ENCODE results near the gene JADE3.

DNA sequence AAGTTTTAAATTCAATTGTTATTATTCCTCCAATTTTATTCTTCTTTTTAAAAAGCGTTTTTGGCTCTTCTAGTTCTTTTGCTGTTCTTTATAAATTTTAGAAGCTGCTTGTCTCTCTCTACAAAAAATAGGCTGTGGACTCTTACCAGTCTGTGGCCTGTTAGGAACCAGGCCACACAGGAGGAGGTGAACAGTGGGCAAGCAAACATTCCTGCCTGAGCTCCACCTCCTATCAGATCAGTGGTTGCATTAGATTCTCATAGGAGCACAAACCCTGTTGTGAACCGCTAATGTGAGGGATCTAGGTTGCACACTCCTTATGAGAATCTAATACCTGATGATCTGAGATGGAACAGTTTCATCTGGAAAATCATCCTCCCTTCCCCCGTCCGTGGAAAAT is 23.1 kb downstream of the JADE3 start:
- TF ChIP-seq EZH2 (IDR thresholded peaks at IDR 0.05; ENCODE audit: insufficient read depth, poor library complexity, severe bottlenecking) (no peak), EZH2phosphoT487 (IDR thresholded peaks at IDR 0.05; ENCODE audit: insufficient read depth, low read depth) (no peak)

Measured in GM23248 (cell line).